GM18861 (cell line): ENCODE results near the gene FAM168B.
"Not testable (repeated sequence)": the region's sequence is repeated elsewhere in the genome, so short reads cannot be mapped to it uniquely, and the experiment has no call there.

Experiments
- ATAC-seq: cut with Tn5 transposase; IDR thresholded peaks from one replicate; pipeline ENCODE4 v1.9.1; 2021; ENCODE audit not compliant: unreplicated experiment

The FAM168B gene

GRCh38 chr2:131093006-131093695, at the start of gene FAM168B:
TSS of gene FAM168B (minus strand) at chr2:131093460. CDS start at chr2:131082646, 10,814 bp downstream.
- ATAC-seq = peak; percentile 79

- ATAC-seq = no peak
Observed at GRCh38 chr2:131142849-131143248, 49.6 kb upstream of the FAM168B start.

- ATAC-seq = no peak
Observed at GRCh38 chr2:131140581-131140980, 47.3 kb upstream of the FAM168B start.

GRCh38 chr2:131132729-131133128, 39.5 kb upstream of the FAM168B start:
- ATAC-seq = no peak

- ATAC-seq = no peak
Observed at GRCh38 chr2:131130298-131130596, 37.0 kb upstream of the FAM168B start.

GRCh38 chr2:131127981-131128380, 34.7 kb upstream of the FAM168B start:
- ATAC-seq = no peak

GRCh38 chr2:131127076-131127475, 33.8 kb upstream of the FAM168B start:
- ATAC-seq = no peak

- no peak for ATAC-seq
Observed at GRCh38 chr2:131126436-131126835, 33.2 kb upstream of the FAM168B start.

GRCh38 chr2:131125195-131125757, 32.0 kb upstream of the FAM168B start:
- no peak for ATAC-seq

- no peak for ATAC-seq
Observed at GRCh38 chr2:131123192-131123591, 29.9 kb upstream of the FAM168B start.

GRCh38 chr2:131122496-131122895, 29.2 kb upstream of the FAM168B start:
- no peak for ATAC-seq

GRCh38 chr2:131121464-131121863, 28.2 kb upstream of the FAM168B start:
- ATAC-seq = no peak

- ATAC-seq = no peak
Observed at GRCh38 chr2:131120815-131121317, 27.6 kb upstream of the FAM168B start.

GRCh38 chr2:131115752-131116151, 22.5 kb upstream of the FAM168B start:
- ATAC-seq = no peak

- not testable (repeated sequence) for ATAC-seq
Observed at GRCh38 chr2:131114950-131115349, 21.7 kb upstream of the FAM168B start.

GRCh38 chr2:131113566-131114227, 20.4 kb upstream of the FAM168B start:
- ATAC-seq = no peak

- ATAC-seq = no peak
Observed at GRCh38 chr2:131112529-131112928, 19.3 kb upstream of the FAM168B start.

- ATAC-seq = peak; percentile 22
Observed at GRCh38 chr2:131105950-131106801, 12.9 kb upstream of the FAM168B start.

- ATAC-seq = peak; percentile 62
Observed at GRCh38 chr2:131105156-131105949, 12.1 kb upstream of the FAM168B start, which contains the start of gene PLEKHB2. TSS of gene PLEKHB2 (plus strand) at chr2:131105336. CDS start at chr2:131120942, 15,606 bp downstream.

- ATAC-seq = peak; percentile 60
Observed at GRCh38 chr2:131104487-131105155, 11.4 kb upstream of the FAM168B start.
